ENCODE results near the gene PASD1. TPM values are rescaled to one million over a fixed set of nuclear protein-coding genes. Genes with fewer than 3 reads are reported as not detected.

Gene PASD1
- total RNA-seq, 2 donors from 2014 or later = not detected

- DNase-seq (ENCODE audit: low spot score) (no peak), ATAC-seq (ENCODE audit: insufficient number of reproducible peaks, low FRiP score, low read depth) (no peak)
- H3K27me3 ChIP-seq (replicated peaks; ENCODE audit: insufficient read depth) = no peaks in the 10 kb centered on the region
- H3K4me3 ChIP-seq = no peak overlapping the region
- TF ChIP-seq, protein P1, sequence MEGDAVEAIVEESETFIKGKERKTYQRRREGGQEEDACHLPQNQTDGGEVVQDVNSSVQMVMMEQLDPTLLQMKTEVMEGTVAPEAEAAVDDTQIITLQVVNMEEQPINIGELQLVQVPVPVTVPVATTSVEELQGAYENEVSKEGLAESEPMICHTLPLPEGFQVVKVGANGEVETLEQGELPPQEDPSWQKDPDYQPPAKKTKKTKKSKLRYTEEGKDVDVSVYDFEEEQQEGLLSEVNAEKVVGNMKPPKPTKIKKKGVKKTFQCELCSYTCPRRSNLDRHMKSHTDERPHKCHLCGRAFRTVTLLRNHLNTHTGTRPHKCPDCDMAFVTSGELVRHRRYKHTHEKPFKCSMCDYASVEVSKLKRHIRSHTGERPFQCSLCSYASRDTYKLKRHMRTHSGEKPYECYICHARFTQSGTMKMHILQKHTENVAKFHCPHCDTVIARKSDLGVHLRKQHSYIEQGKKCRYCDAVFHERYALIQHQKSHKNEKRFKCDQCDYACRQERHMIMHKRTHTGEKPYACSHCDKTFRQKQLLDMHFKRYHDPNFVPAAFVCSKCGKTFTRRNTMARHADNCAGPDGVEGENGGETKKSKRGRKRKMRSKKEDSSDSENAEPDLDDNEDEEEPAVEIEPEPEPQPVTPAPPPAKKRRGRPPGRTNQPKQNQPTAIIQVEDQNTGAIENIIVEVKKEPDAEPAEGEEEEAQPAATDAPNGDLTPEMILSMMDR (IDR thresholded peaks at IDR 0.05) = no peak
- no peak overlapping the region for H3K27ac ChIP-seq
- no peaks in the 10 kb centered on the region for H3K4me1 ChIP-seq (ENCODE audit: control insufficient read depth in 1 of 2, low read depth in 2 of 2)
- H3K9me3 ChIP-seq = no peaks in the 10 kb centered on the region
- H3K36me3 ChIP-seq = no peaks in the 10 kb centered on the region
Observed at GRCh38 chrX:151697522-151697921, 134.0 kb downstream of the PASD1 start.

DNA sequence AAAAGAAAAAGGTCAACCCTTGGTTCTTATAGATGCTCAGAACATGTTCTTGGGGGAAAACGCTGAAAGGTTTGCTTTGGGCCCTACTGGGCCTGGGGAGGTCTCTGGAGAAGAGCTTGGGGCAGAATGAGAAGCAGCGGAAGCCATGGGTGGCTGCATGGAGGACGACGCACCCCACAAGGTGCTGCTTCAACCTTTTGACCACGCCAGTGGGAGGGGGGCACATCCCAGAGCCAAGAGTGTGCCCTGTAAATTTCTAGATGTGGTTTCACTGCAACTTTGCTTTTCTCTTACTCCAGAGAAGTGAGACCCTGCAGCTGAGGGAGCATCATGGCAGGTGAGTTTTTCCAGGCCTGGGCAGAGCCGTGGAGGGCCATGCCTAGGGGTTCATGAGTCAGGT lies 135.0 kb downstream of the PASD1 start:
- no peak for ATAC-seq (ENCODE audit: insufficient number of reproducible peaks, low FRiP score, low read depth)
- Histone ChIP-seq H3K9me3 (no peaks in the 10 kb centered on the region), H3K4me3 (no peak overlapping the region), H3K36me3 (no peaks in the 10 kb centered on the region), H3K27me3 (replicated peaks; ENCODE audit: insufficient read depth) (no peaks in the 10 kb centered on the region), H3K4me1 (ENCODE audit: control insufficient read depth in 1 of 2, low read depth in 2 of 2) (no peaks in the 10 kb centered on the region), H3K27ac (no peak overlapping the region)
- DNase-seq (ENCODE audit: low spot score) = no peak
- TF ChIP-seq, protein P1 (IDR thresholded peaks at IDR 0.05) = no peak

- H3K4me3 ChIP-seq = no peak overlapping the region
- ATAC-seq (ENCODE audit: insufficient number of reproducible peaks, low FRiP score, low read depth) = no peak
Observed at GRCh38 chrX:151699746-151700145, 136.3 kb downstream of the PASD1 start.

DNA sequence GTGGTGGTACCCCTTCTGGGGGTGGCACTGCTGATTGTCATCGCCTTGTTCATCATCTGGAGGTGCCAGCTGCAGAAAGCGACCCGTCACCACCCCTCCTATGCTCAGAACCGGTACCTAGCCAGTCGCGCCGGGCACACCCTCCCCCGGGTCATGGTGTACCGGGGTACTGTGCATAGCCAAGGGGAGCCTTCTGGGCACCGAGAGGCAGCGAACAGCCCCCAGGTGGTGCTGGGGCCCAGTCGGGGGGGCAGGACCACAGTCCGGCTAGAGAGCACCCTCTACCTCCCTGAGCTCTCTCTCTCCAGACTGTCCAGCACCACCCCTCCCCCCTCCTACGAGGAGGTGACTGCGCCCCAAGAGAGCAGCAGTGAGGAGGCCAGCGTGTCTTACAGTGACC lies 137.1 kb downstream of the PASD1 start:
- Histone ChIP-seq H3K4me1 (ENCODE audit: control insufficient read depth in 1 of 2, low read depth in 2 of 2) (no peaks in the 10 kb centered on the region), H3K27me3 (replicated peaks; ENCODE audit: insufficient read depth) (no peaks in the 10 kb centered on the region), H3K36me3 (no peaks in the 10 kb centered on the region), H3K4me3 (no peak overlapping the region), H3K9me3 (no peaks in the 10 kb centered on the region), H3K27ac (no peak overlapping the region)
- no peak for ATAC-seq (ENCODE audit: insufficient number of reproducible peaks, low FRiP score, low read depth)
- no peak for DNase-seq (ENCODE audit: low spot score)
- TF ChIP-seq, protein P1 (IDR thresholded peaks at IDR 0.05) = no peak

More at GRCh38 chrX:151699746-151700145, 136.3 kb downstream of the PASD1 start:
- TF ChIP-seq, protein P1 (IDR thresholded peaks at IDR 0.05) = no peak
- H3K9me3 ChIP-seq = no peaks in the 10 kb centered on the region
- no peak overlapping the region for H3K27ac ChIP-seq
- no peaks in the 10 kb centered on the region for H3K36me3 ChIP-seq
- no peak for DNase-seq (ENCODE audit: low spot score)
- H3K4me1 ChIP-seq (ENCODE audit: control insufficient read depth in 1 of 2, low read depth in 2 of 2) = no peaks in the 10 kb centered on the region
- no peaks in the 10 kb centered on the region for H3K27me3 ChIP-seq (replicated peaks; ENCODE audit: insufficient read depth)

DNA sequence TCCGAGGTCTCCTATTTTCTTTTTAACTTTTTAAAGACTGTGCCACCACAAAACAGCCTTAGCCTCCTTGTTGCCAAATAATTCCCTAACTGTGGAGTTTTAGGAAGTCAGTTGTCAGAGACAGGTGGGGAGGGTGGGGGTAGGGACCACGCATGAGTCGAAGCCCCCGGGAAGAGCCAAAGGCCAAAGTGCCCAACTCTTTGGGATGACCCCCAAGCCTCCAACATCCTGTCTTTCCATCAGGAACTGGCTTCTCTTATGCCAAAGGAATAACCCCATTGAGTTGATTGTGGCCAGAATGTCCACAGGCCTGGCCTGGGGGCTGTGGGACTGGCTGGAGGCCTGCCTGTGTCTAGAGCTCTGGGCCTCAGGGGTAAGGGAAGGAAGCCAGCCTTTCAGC lies 137.6 kb downstream of the PASD1 start:
- no peak overlapping the region for H3K4me3 ChIP-seq
- no peaks in the 10 kb centered on the region for H3K4me1 ChIP-seq (ENCODE audit: control insufficient read depth in 1 of 2, low read depth in 2 of 2)
- TF ChIP-seq, protein P1 (IDR thresholded peaks at IDR 0.05) = no peak
- no peaks in the 10 kb centered on the region for H3K9me3 ChIP-seq
- DNase-seq (ENCODE audit: low spot score) (no peak), ATAC-seq (ENCODE audit: insufficient number of reproducible peaks, low FRiP score, low read depth) (no peak)
- no peak overlapping the region for H3K27ac ChIP-seq
- no peaks in the 10 kb centered on the region for H3K27me3 ChIP-seq (replicated peaks; ENCODE audit: insufficient read depth)
- no peaks in the 10 kb centered on the region for H3K36me3 ChIP-seq

Measured in thoracic aorta (tissue), 2 donors.